GM06990 (cell line): Measurements from ENCODE around the gene RELN.

ENCODE experiments used
- DNase-seq: peaks from one replicate; pipeline ENCODE4 v3.0.0-alpha.2; 2011; ENCODE audit not compliant: insufficient read length; ENCODE audit errors: extremely low read depth
- H3K27me3 ChIP-seq: replicated peaks from 2 replicates; pipeline ENCODE4 v1.6.0; 2011; ENCODE audit warnings: low read length; ENCODE audit not compliant: control insufficient read depth, insufficient read depth
- H3K36me3 ChIP-seq: 2 replicates; pipeline ENCODE4 v1.5.1; 2011; ENCODE audit warnings: low read length; ENCODE audit not compliant: control insufficient read depth, insufficient read depth
- H3K4me3 ChIP-seq: replicated peaks from 2 replicates; pipeline ENCODE4 v1.5.1; 2011; ENCODE audit warnings: low read depth, mild to moderate bottlenecking, control low read depth, low read length
- CTCF ChIP-seq: IDR thresholded peaks from 2 replicates; pipeline ENCODE4 v1.5.1; 2011; ENCODE audit warnings: low read length, control low read depth, mild to moderate bottlenecking, inconsistent platforms; ENCODE audit not compliant: insufficient read depth, poor library complexity, severe bottlenecking

RELN gene

GRCh38 chr7:103710247-103710646, 279.2 kb downstream of the RELN start:
- Histone ChIP-seq H3K36me3 (no peaks in the 10 kb centered on the region), H3K27me3 (no peaks in the 10 kb centered on the region), H3K4me3 (no peak overlapping the region)
- no peak for TF ChIP-seq CTCF
- DNase-seq = no peak

- DNase-seq = no peak
- no peak overlapping the region for H3K4me3 ChIP-seq
- no peaks in the 10 kb centered on the region for H3K27me3 ChIP-seq
- no peaks in the 10 kb centered on the region for H3K36me3 ChIP-seq
- TF ChIP-seq CTCF = no peak
Observed at GRCh38 chr7:103706805-103707204, 282.7 kb downstream of the RELN start.

- DNase-seq = no peak
- no peak overlapping the region for H3K4me3 ChIP-seq
- no peaks in the 10 kb centered on the region for H3K36me3 ChIP-seq
- no peak for TF ChIP-seq CTCF
- H3K27me3 ChIP-seq = no peaks in the 10 kb centered on the region
Observed at GRCh38 chr7:103705542-103705941, 283.9 kb downstream of the RELN start.

- no peak for TF ChIP-seq CTCF
- Histone ChIP-seq H3K36me3 (no peaks in the 10 kb centered on the region), H3K4me3 (no peak overlapping the region), H3K27me3 (no peaks in the 10 kb centered on the region)
- no peak for DNase-seq
Observed at GRCh38 chr7:103704701-103705100, 284.8 kb downstream of the RELN start.

GRCh38 chr7:103702982-103703381, 286.5 kb downstream of the RELN start:
- no peak for TF ChIP-seq CTCF
- Histone ChIP-seq H3K4me3 (no peak overlapping the region), H3K36me3 (no peaks in the 10 kb centered on the region), H3K27me3 (no peaks in the 10 kb centered on the region)
- no peak for DNase-seq

GRCh38 chr7:103702454-103702853, 287.0 kb downstream of the RELN start:
- Histone ChIP-seq H3K27me3 (no peaks in the 10 kb centered on the region), H3K4me3 (no peak overlapping the region), H3K36me3 (no peaks in the 10 kb centered on the region)
- no peak for TF ChIP-seq CTCF
- no peak for DNase-seq
